Keratinocyte (primary cell): ENCODE data around the gene HOMER1. TPM values are rescaled to one million over a fixed set of nuclear protein-coding genes. Genes with fewer than 3 reads are reported as not detected.

ENCODE experiments used
- DNase-seq: peaks from one replicate; pipeline ENCODE4 v3.0.0-alpha.2; 2011; ENCODE audit warnings: low read depth, missing footprints, low spot score
- FAIRE-seq: peaks from 2 replicates; lab custom pipeline; 2011; peaks lifted over from hg19 to GRCh38; lab: Jason Lieb, UNC
- H2AFZ ChIP-seq: 2 replicates; pipeline ENCODE4 v1.6.0; 2012; ENCODE audit warnings: low read length, control low read depth, inconsistent platforms; ENCODE audit not compliant: control insufficient read depth
- H3K27ac ChIP-seq: 2 replicates; pipeline ENCODE4 v1.5.1; 2011; ENCODE audit warnings: low read length; ENCODE audit not compliant: control insufficient read depth, insufficient read depth
- H3K27me3 ChIP-seq: 3 replicates; pipeline ENCODE4 v1.6.0; 2011; ENCODE audit warnings: low read length; ENCODE audit not compliant: control insufficient read depth, insufficient read depth; ENCODE audit errors: extremely low read depth
- H3K36me3 ChIP-seq, 2 experiments: 2 replicates in 1 of 2; 3 replicates in 1 of 2; pipeline ENCODE4 v1.5.1; 2011; ENCODE audit warnings: low read length in 2 of 2, mild to moderate bottlenecking in 1 of 2; ENCODE audit not compliant: control insufficient read depth in 2 of 2, insufficient read depth in 2 of 2; ENCODE audit errors: extremely low read depth in 1 of 2
- H3K4me1 ChIP-seq: 3 replicates; pipeline ENCODE4 v1.5.1; 2011; ENCODE audit warnings: low read length; ENCODE audit not compliant: control insufficient read depth, insufficient read depth; ENCODE audit errors: extremely low read depth
- H3K4me2 ChIP-seq: 3 replicates; pipeline ENCODE4 v1.6.0; 2011; ENCODE audit warnings: low read depth, low read length; ENCODE audit not compliant: control insufficient read depth, insufficient read depth; ENCODE audit errors: extremely low read depth
- H3K4me3 ChIP-seq, 3 experiments: fragments of 200-600 bp in 1 of 3; sonication (generic) in 1 of 3; 2 replicates in 2 of 3; 3 replicates in 1 of 3; pipeline ENCODE4 v1.5.1; 2011 to 2016; ENCODE audit warnings: low read length in 3 of 3, mild to moderate bottlenecking in 3 of 3, control low read depth in 2 of 3, inconsistent platforms in 1 of 3, low read depth in 1 of 3, mixed read lengths in 1 of 3, mixed run types in 1 of 3, moderate library complexity in 1 of 3; ENCODE audit not compliant: control insufficient read depth in 2 of 3, insufficient read depth in 2 of 3; ENCODE audit errors: extremely low read depth in 1 of 3
- H3K79me2 ChIP-seq: 2 replicates; pipeline ENCODE4 v1.6.0; 2012; ENCODE audit warnings: low read length; ENCODE audit not compliant: control insufficient read depth, insufficient read depth
- H3K9ac ChIP-seq: 3 replicates; pipeline ENCODE4 v1.6.0; 2011; ENCODE audit warnings: low read length; ENCODE audit not compliant: control insufficient read depth, insufficient read depth; ENCODE audit errors: extremely low read depth
- H3K9me1 ChIP-seq: 3 replicates; pipeline ENCODE4 v1.6.0; 2011; ENCODE audit warnings: low read length; ENCODE audit not compliant: control insufficient read depth, insufficient read depth; ENCODE audit errors: extremely low read depth
- H3K9me3 ChIP-seq: 2 replicates; pipeline ENCODE4 v1.5.1; 2012; ENCODE audit warnings: low read depth, low read length; ENCODE audit not compliant: control insufficient read depth
- H4K20me1 ChIP-seq: 3 replicates; pipeline ENCODE4 v1.6.0; 2011; ENCODE audit warnings: low read length; ENCODE audit not compliant: control insufficient read depth, insufficient read depth; ENCODE audit errors: extremely low read depth
- CTCF ChIP-seq, 3 experiments: IDR thresholded peaks in 1 of 3; conservative IDR thresholded peaks in 1 of 3; optimal IDR thresholded peaks in 1 of 3; 2 replicates in 2 of 3; 3 replicates in 1 of 3; pipeline versions ENCODE3 to v1.5.1; 2011; ENCODE audit warnings: low read length in 3 of 3, mild to moderate bottlenecking in 3 of 3, moderate library complexity in 2 of 3, control low read depth in 1 of 3, inconsistent platforms in 1 of 3; ENCODE audit not compliant: insufficient read depth in 2 of 3; ENCODE audit errors: extremely low read depth in 1 of 3
- EZH2 ChIP-seq: IDR thresholded peaks from one replicate; pipeline ENCODE4 v1.6.1; 2012; ENCODE audit warnings: inconsistent platforms, mild to moderate bottlenecking, low read length, moderate library complexity
- dilution Hi-C: fragments of 300-500 bp; cut with MboI; formaldehyde crosslinking; loops from one replicate; pipeline ENCODE4 v1.7.0; 2020; ENCODE audit warnings: low sequenced_read_pairs; ENCODE audit not compliant: extremely low pct_ligation_motif_present
- polyA plus RNA-seq, 5 experiments: library from polyadenylated mRNA; depleted of rRNA in 3 of 5; stranded (reverse) in 3 of 5; stranded (forward) in 1 of 5; unstranded in 1 of 5; fragments of >200 nt; gene quantifications; 1 replicate in 1 of 5; 2 replicates in 3 of 5; 3 replicates in 1 of 5; pipeline versions ENCODE4 v1.2.1 to v1.2.3, GENCODE V29; 2011 to 2012; ENCODE audit warnings: missing spikeins in 2 of 5, low read depth in 1 of 5, low replicate concordance in 1 of 5

Gene HOMER1
- polyA plus RNA-seq, 1 donor (not counting 4 experiments of a cell fraction or from before 2014, with no cell fraction given): 6.5 TPM

GRCh38 chr5:79491690-79492317, 22.1 kb downstream of the HOMER1 start:
- H3K9ac ChIP-seq: no peak overlapping the region

GRCh38 chr5:79490323-79490936, 23.5 kb downstream of the HOMER1 start:
- H3K79me2 ChIP-seq: peaks cover 5% of the 10 kb centered on the region
- no peaks in the 10 kb centered on the region for H3K9me1 ChIP-seq

More at GRCh38 chr5:79491690-79492317, 22.1 kb downstream of the HOMER1 start:
- DNase-seq (no peak), FAIRE-seq (no peak)
- H3K79me2 ChIP-seq: peaks cover 5% of the 10 kb centered on the region
- no peak overlapping the region for H3K27ac ChIP-seq
- no peak overlapping the region for H3K4me3 ChIP-seq
- H2AFZ ChIP-seq: no peak overlapping the region
- H3K9me3 ChIP-seq: no peaks in the 10 kb centered on the region
- H3K36me3 ChIP-seq: peaks cover 0 to 1% of the 10 kb centered on the region in 2 experiments
- peaks cover 7% of the 10 kb centered on the region for H3K4me1 ChIP-seq
- H3K9me1 ChIP-seq: no peaks in the 10 kb centered on the region
- H3K27me3 ChIP-seq: no peaks in the 10 kb centered on the region
- no peaks in the 10 kb centered on the region for H4K20me1 ChIP-seq
- TF ChIP-seq EZH2 (no peak), CTCF (optimal IDR thresholded peaks at IDR 0.05 in 1 of 3, IDR thresholded peaks at IDR 0.05 in 1 of 3, conservative IDR thresholded peaks at IDR 0.05 in 1 of 3; ENCODE audit: extremely low read depth in 1 of 3, insufficient read depth in 2 of 3, low read length in 3 of 3) (no peak)
- dilution Hi-C loops: no loop called here
- no peak overlapping the region for H3K4me2 ChIP-seq

More at GRCh38 chr5:79490323-79490936, 23.5 kb downstream of the HOMER1 start:
- Histone ChIP-seq H3K27me3 (no peaks in the 10 kb centered on the region), H3K36me3 (no peaks in the 10 kb centered on the region), H3K4me2 (no peak overlapping the region), H3K4me1 (peaks cover 4% of the 10 kb centered on the region), H2AFZ (no peak overlapping the region), H3K27ac (no peak overlapping the region), H4K20me1 (no peaks in the 10 kb centered on the region), H3K9me3 (no peaks in the 10 kb centered on the region), H3K9ac (no peak overlapping the region), H3K4me3 (no peak overlapping the region)
- TF ChIP-seq CTCF (optimal IDR thresholded peaks at IDR 0.05 in 1 of 3, IDR thresholded peaks at IDR 0.05 in 1 of 3, conservative IDR thresholded peaks at IDR 0.05 in 1 of 3; ENCODE audit: extremely low read depth in 1 of 3, insufficient read depth in 2 of 3, low read length in 3 of 3) (no peak), EZH2 (no peak)
- dilution Hi-C loops: no loop called here
- FAIRE-seq (no peak), DNase-seq (no peak)
